ENCODE data around the gene TFAP2B. TPM values are rescaled to one million over a fixed set of nuclear protein-coding genes. Genes with fewer than 3 reads are reported as not detected.

Gene TFAP2B
- total RNA-seq, 1 experiment from 2014 or later = not detected

DNA sequence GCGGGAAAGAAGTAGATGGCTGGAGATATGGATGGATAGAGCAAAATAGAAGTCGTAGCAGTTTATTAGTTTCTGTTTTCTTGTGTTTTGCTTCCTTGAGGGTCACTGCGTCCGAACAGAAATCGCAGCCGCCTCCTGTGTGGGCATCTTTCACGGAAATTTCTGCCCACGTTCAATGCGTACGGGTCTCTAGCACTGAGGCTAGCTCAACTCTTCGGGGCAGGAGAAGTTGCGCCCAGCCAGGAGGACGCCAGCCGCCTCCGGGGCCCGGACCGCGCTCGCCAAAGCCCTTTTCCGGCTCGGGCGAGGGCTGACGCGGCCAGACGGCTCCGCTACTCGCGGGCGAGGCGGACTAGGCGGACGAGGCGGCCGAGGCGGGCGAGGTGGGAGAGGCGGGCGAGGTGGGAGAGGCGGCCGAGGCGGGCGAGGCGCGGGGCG, 814 bp downstream of the TFAP2B start:
- Histone ChIP-seq H3K27me3 (replicated peaks) (peaks cover 79% of the 10 kb centered on the region), H3K4me3 (no peak overlapping the region), H3K9me3 (replicated peaks) (no peaks in the 10 kb centered on the region), H3K27ac (no peak overlapping the region), H3K36me3 (no peaks in the 10 kb centered on the region), H3K4me1 (replicated peaks) (peaks cover 4% of the 10 kb centered on the region; the same call in 1 of the 2 replicates)
- DNase-seq (ENCODE audit: low read depth in 1 of 2, low spot score in 2 of 2) = no peak

DNA sequence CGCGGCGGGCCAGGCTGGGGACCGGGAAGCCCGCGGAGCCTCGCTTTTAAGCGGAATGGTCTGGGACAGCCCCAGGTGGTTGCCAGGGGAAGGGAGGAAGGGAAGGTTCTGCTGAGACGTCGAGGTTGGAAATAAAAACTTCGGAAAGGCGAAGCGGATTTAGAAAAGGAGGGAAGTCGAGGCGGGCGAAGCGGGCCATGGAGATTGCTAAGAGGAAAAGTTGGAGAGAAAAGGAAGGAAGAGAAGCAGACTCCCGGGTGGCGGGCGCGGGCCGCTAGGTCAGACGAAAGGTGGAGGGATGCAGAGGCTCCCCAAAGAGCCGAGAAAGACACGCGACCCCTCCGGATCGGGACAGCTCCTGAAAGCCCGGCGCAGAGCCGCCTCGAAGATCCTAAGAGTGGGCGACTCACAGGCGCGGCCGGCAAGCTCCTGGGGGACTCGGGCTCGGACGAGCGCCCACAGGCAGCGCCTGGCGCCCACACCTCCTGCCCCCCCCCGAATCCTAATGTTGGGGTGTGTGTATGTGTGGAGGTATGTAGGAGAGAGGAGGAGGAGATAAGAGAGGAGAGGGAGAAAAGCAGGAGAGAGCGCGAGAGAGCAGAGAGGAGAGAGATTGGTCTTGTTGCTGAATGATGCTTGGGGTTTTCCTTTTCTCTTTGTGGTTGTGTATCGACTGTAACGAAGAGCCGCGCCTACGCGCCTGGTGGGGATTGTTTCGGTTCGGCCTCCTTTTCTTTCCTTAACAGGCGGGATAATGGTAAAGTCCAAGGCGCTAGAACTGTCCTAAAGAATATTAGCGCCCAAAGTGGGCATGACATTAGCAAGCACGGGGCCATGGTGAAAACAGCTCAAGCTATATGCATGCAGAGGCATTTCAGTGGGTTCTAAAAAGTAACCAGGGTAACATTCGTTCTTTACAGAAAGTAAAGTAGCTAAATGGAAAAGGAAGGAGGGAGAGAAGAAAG, 1.5 kb downstream of the TFAP2B start:
- DNase-seq (ENCODE audit: low read depth in 1 of 2, low spot score in 2 of 2) = no peak
- no peak overlapping the region for H3K27ac ChIP-seq
- H3K4me3 ChIP-seq = no peak overlapping the region
- H3K27me3 ChIP-seq (replicated peaks) = peaks cover 85% of the 10 kb centered on the region
- H3K9me3 ChIP-seq (replicated peaks) = no peaks in the 10 kb centered on the region
- H3K4me1 ChIP-seq (replicated peaks) = peaks cover 4% of the 10 kb centered on the region; the same call in 1 of the 2 replicates
- H3K36me3 ChIP-seq = no peaks in the 10 kb centered on the region

DNA sequence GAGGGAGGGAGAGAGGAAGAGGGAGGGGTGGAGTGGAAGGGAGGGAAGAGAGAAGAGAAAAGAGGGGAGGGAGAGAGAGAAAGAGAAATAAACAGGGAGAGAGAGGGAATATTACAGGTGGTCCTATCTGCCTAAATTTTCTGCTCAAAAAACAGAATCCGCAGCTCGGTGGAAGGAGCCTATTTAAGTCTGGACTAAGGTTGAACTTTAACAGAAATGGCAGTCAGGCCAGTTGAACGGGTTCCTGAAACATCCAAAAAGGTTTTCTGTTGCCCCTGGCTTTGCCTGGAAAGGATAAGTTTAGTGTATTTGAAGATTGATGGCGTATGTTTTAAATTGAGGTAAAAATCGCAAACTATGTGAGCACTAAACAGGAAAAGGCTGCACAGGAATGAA, 2.2 kb downstream of the TFAP2B start:
- no peak for DNase-seq (ENCODE audit: low read depth in 1 of 2, low spot score in 2 of 2)
- H3K27me3 ChIP-seq (replicated peaks) = peaks cover 91% of the 10 kb centered on the region
- peaks cover 4% of the 10 kb centered on the region; the same call in 1 of the 2 replicates for H3K4me1 ChIP-seq (replicated peaks)
- H3K4me3 ChIP-seq = no peak overlapping the region
- no peak overlapping the region for H3K27ac ChIP-seq
- no peaks in the 10 kb centered on the region for H3K36me3 ChIP-seq
- H3K9me3 ChIP-seq (replicated peaks) = no peaks in the 10 kb centered on the region

DNA sequence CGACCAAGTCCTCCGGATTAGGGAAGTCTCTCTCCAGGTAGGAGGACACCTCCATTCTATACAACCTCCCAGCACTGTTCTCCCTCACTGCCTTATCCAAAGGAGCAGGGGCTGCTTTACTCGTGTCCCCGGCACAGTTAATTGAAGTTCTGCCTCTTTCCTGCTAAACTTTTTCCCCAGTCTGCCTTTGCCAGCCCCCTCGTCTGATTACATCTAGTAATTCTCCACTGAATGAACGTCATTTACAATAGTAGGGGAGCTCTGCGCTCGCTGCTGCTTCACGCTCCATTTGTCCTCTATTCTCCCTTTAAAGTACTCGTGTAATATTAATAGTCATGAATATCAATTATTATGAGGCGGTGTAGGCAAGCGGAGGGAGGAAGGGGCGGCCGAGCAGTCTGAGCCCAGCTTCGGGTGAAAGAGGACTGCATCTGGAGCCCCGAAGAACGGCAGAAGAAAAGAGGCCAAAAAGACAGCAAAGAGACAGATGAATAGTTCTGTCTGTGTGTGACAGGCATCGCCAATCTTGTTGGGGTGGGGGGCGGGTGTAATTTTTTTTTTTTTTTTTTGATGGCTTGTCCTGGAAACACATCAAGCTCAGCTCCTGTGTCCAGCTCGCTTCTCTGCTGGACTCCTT, 2.9 kb downstream of the TFAP2B start:
- peaks cover 4% of the 10 kb centered on the region; the same call in 1 of the 2 replicates for H3K4me1 ChIP-seq (replicated peaks)
- H3K27me3 ChIP-seq (replicated peaks) = peaks cover 92% of the 10 kb centered on the region
- H3K9me3 ChIP-seq (replicated peaks) = no peaks in the 10 kb centered on the region
- no peak for DNase-seq (ENCODE audit: low read depth in 1 of 2, low spot score in 2 of 2)
- no peak overlapping the region for H3K27ac ChIP-seq
- H3K4me3 ChIP-seq = no peak overlapping the region
- H3K36me3 ChIP-seq = no peaks in the 10 kb centered on the region

DNA sequence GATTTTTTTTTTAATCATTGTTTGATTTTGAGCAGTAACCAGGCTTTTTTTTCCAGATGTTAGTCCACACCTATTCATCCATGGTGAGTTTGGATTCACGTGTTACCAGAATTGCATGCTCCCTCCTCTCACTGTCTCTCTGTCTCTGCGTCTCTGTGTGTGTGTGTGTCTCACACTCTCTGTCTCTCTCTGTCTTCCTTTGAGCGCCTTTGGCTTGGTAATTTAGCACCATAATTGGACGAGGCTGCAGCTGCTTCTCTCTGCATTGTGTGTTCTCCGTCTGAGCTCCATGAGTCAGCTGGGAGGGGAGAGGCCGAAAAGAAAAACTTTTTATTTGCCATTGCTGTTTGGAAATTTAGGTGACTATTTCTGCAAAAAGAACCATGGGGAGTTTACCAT, 3.4 kb downstream of the TFAP2B start:
- Histone ChIP-seq H3K27me3 (replicated peaks) (peaks cover 92% of the 10 kb centered on the region), H3K27ac (no peak overlapping the region), H3K9me3 (replicated peaks) (no peaks in the 10 kb centered on the region), H3K4me1 (replicated peaks) (peaks cover 4% of the 10 kb centered on the region; the same call in 1 of the 2 replicates), H3K36me3 (no peaks in the 10 kb centered on the region), H3K4me3 (no peak overlapping the region)
- DNase-seq (ENCODE audit: low read depth in 1 of 2, low spot score in 2 of 2) = no peak

DNA sequence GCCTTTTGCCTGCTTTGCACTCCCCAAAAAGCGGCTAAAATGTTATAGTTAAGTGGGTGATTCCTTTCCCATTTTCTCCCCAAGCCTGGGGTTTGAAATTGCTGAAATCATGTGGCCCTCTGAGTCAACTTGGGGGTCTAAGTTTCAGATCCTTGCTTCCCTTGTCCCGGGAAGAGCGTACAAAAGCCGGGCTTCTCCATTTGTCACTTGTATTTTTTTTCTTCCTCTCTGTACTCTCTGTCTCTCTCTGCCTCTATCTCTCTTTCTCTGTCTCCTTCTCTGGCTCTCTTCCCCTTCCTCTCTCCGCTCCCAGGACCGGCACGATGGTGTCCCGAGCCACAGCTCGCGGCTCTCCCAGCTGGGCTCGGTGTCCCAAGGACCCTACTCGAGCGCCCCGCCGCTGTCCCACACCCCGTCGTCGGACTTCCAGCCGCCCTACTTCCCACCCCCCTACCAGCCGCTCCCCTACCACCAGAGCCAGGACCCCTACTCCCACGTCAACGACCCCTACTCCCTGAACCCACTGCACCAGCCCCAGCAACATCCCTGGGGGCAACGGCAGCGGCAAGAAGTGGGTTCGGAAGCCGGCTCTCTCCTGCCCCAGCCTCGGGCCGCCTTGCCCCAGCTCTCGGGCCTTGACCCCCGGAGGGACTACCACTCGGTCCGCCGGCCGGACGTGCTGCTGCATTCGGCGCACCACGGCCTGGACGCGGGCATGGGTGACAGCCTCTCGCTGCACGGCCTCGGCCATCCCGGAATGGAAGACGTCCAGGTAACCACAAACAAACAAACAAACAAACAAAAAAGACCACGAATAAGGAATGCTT, 4.6 kb downstream of the TFAP2B start:
- H3K4me1 ChIP-seq (replicated peaks) = peaks cover 4% of the 10 kb centered on the region; the same call in 1 of the 2 replicates
- H3K4me3 ChIP-seq = no peak overlapping the region
- no peak overlapping the region for H3K27ac ChIP-seq
- H3K9me3 ChIP-seq (replicated peaks) = no peaks in the 10 kb centered on the region
- peaks cover 90% of the 10 kb centered on the region for H3K27me3 ChIP-seq (replicated peaks)
- no peaks in the 10 kb centered on the region for H3K36me3 ChIP-seq
- DNase-seq (ENCODE audit: low read depth in 1 of 2, low spot score in 2 of 2) = no peak

DNA sequence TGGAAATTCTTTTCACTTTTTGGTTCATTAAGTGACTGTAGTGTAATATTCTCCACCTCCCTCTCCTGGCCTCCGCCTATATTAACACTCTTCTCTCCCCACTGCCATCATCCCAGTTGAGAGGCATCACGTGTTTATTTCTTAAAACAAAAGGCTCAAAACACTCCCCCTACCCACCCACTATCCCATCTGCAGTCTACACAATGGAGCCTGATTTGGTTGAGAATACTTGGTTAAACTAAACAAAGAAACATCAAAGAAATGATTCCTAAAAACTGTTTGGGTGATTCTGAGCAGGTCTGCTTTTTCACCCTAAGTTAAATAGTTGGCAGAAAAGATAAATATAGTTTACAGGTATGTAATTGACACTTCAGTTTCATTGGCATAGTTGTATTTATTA, 5.9 kb downstream of the TFAP2B start:
- no peak overlapping the region for H3K4me3 ChIP-seq
- H3K4me1 ChIP-seq (replicated peaks) = peaks cover 3% of the 10 kb centered on the region; the same call in 1 of the 2 replicates
- H3K27me3 ChIP-seq (replicated peaks) = peaks cover 85% of the 10 kb centered on the region
- H3K27ac ChIP-seq = no peak overlapping the region
- no peaks in the 10 kb centered on the region for H3K9me3 ChIP-seq (replicated peaks)
- no peak for DNase-seq (ENCODE audit: low read depth in 1 of 2, low spot score in 2 of 2)
- no peaks in the 10 kb centered on the region for H3K36me3 ChIP-seq

DNA sequence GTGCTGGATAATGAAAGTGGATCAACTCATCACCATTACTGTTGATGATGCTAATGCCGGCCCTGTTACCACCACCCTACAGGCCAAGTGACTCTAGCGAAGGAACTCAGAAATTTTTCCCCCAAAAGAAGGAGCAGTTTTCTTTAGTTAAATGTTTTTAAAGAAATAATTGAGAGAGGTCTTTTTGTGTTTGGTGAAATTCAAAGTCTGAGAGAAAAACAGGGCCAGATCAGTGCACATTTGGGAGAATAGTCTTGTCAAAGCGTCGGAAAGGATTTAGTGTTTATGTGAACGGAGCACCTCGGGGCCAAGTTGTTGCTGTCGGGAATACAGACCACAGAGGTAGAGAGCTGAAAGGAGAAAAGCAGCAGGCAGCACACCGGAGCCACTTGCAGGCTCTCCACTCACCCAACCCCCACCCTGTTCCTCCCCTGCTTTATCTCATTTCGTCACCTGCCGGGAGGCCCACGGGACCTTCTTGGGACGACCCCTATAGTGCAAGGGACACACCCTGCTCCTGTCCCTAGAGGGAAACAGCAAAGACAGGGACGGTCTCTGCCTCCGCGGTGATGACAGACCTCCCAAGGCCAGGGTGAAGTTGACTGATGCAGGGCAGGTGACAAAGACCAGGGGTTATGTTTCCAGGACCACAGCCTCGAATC, 6.8 kb downstream of the TFAP2B start:
- H3K4me1 ChIP-seq (replicated peaks) = no peaks in the 10 kb centered on the region
- no peaks in the 10 kb centered on the region for H3K36me3 ChIP-seq
- no peak overlapping the region for H3K4me3 ChIP-seq
- peaks cover 83% of the 10 kb centered on the region for H3K27me3 ChIP-seq (replicated peaks)
- H3K27ac ChIP-seq = no peak overlapping the region
- H3K9me3 ChIP-seq (replicated peaks) = no peaks in the 10 kb centered on the region
- DNase-seq (ENCODE audit: low read depth in 1 of 2, low spot score in 2 of 2) = no peak

DNA sequence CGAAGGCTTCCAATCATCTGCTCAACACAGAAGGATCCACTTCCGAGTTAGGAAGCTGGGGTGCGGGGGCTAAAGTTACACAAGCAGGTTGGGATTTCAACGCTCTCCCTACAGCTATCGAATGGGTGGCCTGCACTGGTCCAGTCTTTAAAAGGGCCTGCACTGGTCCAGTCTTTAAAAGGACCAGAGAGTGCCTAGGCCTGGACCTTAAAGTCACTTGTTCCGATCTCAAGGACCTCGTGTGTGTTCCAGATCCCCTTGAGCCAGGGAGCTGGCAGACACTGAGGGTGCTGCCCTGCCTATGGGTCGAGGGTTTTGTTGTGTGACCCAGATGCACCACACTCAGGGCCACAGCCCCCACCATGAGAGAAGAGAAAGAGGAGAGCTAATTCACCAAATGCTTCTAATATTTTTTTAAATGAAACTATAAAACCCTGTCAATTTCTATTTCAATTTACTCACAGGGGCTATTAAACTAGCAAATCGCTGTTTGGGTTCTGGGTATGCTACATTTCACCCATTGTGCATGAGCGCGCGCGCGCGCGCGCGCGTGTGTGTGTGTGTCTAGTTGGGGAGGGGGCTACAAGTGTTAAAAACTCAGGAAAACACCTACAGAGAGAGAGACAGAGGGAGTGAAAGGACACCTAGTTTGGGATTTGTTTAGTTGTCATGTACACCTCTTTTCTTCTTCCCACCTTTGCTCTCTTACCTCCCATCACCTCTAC, 7.5 kb downstream of the TFAP2B start:
- H3K27ac ChIP-seq = no peak overlapping the region
- DNase-seq (ENCODE audit: low read depth in 1 of 2, low spot score in 2 of 2) = no peak
- no peaks in the 10 kb centered on the region for H3K9me3 ChIP-seq (replicated peaks)
- no peak overlapping the region for H3K4me3 ChIP-seq
- no peaks in the 10 kb centered on the region for H3K4me1 ChIP-seq (replicated peaks)
- H3K36me3 ChIP-seq = no peaks in the 10 kb centered on the region
- H3K27me3 ChIP-seq (replicated peaks) = peaks cover 83% of the 10 kb centered on the region

DNA sequence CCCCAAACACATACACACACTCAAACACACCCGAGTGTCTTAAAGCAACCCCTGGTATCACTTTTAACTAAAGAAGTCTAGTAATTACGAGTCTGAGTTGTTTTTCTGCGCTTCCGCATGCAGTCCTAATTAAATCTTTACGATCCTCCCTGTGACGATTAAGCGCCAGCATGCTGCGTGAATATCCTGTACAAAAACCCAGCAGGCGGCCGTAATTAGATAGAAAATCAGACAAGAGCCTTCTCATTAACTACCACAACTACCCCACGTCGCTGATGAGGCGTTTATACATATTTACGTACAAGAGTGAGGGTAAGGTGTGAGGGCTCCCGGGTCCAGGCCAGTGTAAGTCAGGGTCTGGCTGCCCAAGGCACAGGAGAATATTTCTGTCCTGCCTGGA, 8.1 kb downstream of the TFAP2B start:
- Histone ChIP-seq H3K36me3 (no peaks in the 10 kb centered on the region), H3K4me1 (replicated peaks) (no peaks in the 10 kb centered on the region), H3K27ac (no peak overlapping the region), H3K9me3 (replicated peaks) (no peaks in the 10 kb centered on the region), H3K27me3 (replicated peaks) (peaks cover 79% of the 10 kb centered on the region), H3K4me3 (no peak overlapping the region)
- no peak for DNase-seq (ENCODE audit: low read depth in 1 of 2, low spot score in 2 of 2)

DNA sequence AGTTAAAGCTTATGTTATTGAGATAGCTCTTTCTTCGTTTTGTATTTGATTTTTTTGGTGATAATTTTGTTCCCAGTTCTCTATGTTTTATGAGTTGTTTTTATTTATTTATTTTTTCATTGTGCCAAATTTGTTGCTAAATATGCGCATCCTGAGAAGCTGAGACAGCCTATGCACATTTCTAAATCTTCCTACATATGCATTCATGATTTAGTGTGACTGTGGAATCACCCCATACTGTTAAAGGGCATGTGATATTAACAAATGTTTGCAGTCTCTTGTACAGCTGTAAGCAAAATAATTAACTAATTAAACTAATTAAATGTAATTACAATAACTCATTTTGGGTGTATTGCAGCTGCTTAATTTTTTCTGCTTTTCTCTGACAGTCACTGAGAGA, 10.4 kb downstream of the TFAP2B start:
- no peaks in the 10 kb centered on the region for H3K36me3 ChIP-seq
- no peak overlapping the region for H3K4me3 ChIP-seq
- DNase-seq (ENCODE audit: low read depth in 1 of 2, low spot score in 2 of 2) = no peak
- no peaks in the 10 kb centered on the region for H3K9me3 ChIP-seq (replicated peaks)
- H3K4me1 ChIP-seq (replicated peaks) = no peaks in the 10 kb centered on the region
- peaks cover 70% of the 10 kb centered on the region for H3K27me3 ChIP-seq (replicated peaks)
- no peak overlapping the region for H3K27ac ChIP-seq

DNA sequence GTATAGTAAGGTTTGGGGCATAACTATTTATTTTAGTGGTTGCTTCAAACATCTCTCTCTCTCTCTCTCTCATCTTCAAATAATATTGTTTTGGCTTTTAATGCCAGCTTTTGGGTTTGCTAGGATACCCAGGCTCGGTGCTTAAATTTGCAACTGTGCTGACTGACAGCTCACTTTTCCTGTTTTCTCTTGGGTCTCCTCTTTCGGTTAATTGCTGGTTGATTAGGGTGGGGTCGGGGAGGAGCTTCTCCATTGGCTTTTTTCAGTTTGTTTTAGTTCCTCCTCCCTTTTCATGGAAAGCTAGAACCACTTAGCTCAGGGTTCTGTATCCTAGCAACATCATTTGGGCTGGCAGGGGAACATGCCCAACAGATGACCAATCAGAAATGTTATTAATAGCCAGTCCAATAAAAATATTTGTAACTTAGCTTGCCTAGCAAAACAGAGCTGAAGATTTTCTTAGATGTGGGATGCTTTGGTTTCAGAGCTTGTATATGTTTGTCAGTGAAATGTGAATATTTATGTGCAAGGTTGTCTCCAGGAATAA, 11.3 kb downstream of the TFAP2B start:
- H3K27ac ChIP-seq = no peak overlapping the region
- H3K4me1 ChIP-seq (replicated peaks) = no peaks in the 10 kb centered on the region
- peaks cover 70% of the 10 kb centered on the region for H3K27me3 ChIP-seq (replicated peaks)
- no peak overlapping the region for H3K4me3 ChIP-seq
- no peaks in the 10 kb centered on the region for H3K36me3 ChIP-seq
- no peaks in the 10 kb centered on the region for H3K9me3 ChIP-seq (replicated peaks)
- no peak for DNase-seq (ENCODE audit: low read depth in 1 of 2, low spot score in 2 of 2)

Measured in SJSA1 (cell line).